ENCODE results near the gene HCAR3.
"Not testable (repeated sequence)": the region's sequence is repeated elsewhere in the genome, so short reads cannot be mapped to it uniquely, and the experiment has no call there.

DNA sequence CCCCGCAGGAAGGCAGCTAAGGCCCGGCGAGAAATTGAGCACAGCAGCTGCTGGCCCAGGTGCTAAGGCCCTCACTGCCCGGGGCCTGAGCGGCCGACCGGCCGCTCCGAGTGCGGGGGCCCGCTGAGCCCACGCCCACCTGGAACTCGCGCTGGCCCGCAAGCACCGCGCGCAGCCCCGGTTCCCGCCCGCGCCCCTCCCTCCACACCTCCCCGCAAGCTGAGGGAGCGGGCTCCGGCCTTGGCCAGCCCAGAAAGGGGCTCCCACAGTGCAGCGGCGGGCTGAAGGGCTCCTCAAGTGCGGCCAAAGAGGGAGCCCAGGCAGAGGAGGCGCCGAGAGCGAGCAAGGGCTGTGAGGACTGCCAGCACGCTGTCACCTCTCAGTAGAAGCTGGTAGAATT is 39.8 kb downstream of the HCAR3 start:
- TF ChIP-seq, protein P1, sequence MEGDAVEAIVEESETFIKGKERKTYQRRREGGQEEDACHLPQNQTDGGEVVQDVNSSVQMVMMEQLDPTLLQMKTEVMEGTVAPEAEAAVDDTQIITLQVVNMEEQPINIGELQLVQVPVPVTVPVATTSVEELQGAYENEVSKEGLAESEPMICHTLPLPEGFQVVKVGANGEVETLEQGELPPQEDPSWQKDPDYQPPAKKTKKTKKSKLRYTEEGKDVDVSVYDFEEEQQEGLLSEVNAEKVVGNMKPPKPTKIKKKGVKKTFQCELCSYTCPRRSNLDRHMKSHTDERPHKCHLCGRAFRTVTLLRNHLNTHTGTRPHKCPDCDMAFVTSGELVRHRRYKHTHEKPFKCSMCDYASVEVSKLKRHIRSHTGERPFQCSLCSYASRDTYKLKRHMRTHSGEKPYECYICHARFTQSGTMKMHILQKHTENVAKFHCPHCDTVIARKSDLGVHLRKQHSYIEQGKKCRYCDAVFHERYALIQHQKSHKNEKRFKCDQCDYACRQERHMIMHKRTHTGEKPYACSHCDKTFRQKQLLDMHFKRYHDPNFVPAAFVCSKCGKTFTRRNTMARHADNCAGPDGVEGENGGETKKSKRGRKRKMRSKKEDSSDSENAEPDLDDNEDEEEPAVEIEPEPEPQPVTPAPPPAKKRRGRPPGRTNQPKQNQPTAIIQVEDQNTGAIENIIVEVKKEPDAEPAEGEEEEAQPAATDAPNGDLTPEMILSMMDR (IDR thresholded peaks at IDR 0.05): not testable (repeated sequence)
- not testable (repeated sequence) for TF ChIP-seq POLR2A (IDR thresholded peaks at IDR 0.05)
